Measurements from ENCODE around the gene MAST2. TPM values are rescaled to one million over a fixed set of nuclear protein-coding genes. Genes with fewer than 3 reads are reported as not detected.

Gene MAST2
- total RNA-seq, 2 donors from 2014 or later: 22.3 to 39.6 TPM

- DNase-seq (ENCODE audit: low spot score in 2 of 2) (no peak), ATAC-seq (no peak)
- H3K9me3 Mint-ChIP-seq: peaks cover 0 to 4% of the 10 kb centered on the region in 2 donors
- no peak overlapping the region for H3K27ac Mint-ChIP-seq
- H3K36me3 Mint-ChIP-seq: peaks cover 0 to 5% of the 10 kb centered on the region in 2 donors
Observed at GRCh38 chr1:45968941-45969666, 165.7 kb downstream of the MAST2 start.

GRCh38 chr1:45969866-45970265 is 166.5 kb downstream of the MAST2 start:
- no peak overlapping the region for H3K27ac Mint-ChIP-seq
- peaks cover 0 to 5% of the 10 kb centered on the region in 2 donors for H3K36me3 Mint-ChIP-seq
- peaks cover 0 to 1% of the 10 kb centered on the region in 2 donors for H3K9me3 Mint-ChIP-seq
- no peak for DNase-seq (ENCODE audit: low spot score in 2 of 2)
- no peak for ATAC-seq

- ATAC-seq: no peak
- Mint-ChIP-seq H3K9me3 (no peaks in the 10 kb centered on the region), H3K36me3 (peaks cover 0 to 5% of the 10 kb centered on the region in 2 donors), H3K27ac (no peak overlapping the region)
- DNase-seq (ENCODE audit: low spot score in 2 of 2): no peak
Observed at GRCh38 chr1:45971335-45971734, 167.9 kb downstream of the MAST2 start.

DNA sequence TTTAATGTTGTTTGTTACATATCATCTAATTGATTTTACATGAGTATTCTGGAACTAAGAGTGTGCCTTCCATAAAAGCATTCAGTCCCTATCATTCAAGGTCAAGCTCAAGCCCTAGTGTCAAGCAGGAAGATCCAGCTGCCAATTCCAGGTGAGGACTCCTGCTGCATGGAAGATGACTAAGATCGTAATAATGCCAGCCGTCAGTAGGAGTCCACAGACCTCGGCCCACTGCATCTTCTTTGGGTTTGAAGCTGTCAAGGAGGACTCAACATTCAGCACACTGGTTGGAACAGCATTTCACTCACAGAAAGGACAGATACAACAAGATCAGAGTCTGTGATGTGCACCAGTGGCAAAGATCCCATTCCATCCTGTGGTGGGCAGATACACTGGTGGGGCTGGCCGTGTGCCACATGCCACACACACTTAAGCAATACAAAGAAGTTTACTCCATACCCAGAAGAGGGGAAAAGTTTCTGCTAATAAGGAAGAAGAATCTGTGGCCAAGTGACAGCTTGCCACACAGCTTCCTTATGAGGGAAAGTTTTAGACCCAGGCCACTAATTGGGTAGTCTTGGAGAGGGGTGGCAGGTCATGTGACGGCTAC is 168.6 kb downstream of the MAST2 start:
- peaks cover 0 to 5% of the 10 kb centered on the region in 2 donors for H3K36me3 Mint-ChIP-seq
- ATAC-seq (no peak), DNase-seq (ENCODE audit: low spot score in 2 of 2) (no peak)
- H3K9me3 Mint-ChIP-seq: no peaks in the 10 kb centered on the region
- no peak overlapping the region for H3K27ac Mint-ChIP-seq

GRCh38 chr1:45972621-45973020 is 169.2 kb downstream of the MAST2 start:
- Mint-ChIP-seq H3K27ac (no peak overlapping the region), H3K36me3 (peaks cover 0 to 5% of the 10 kb centered on the region in 2 donors), H3K9me3 (no peaks in the 10 kb centered on the region)
- no peak for DNase-seq (ENCODE audit: low spot score in 2 of 2)
- no peak for ATAC-seq

GRCh38 chr1:45973121-45973520 is 169.7 kb downstream of the MAST2 start:
- no peak for DNase-seq (ENCODE audit: low spot score in 2 of 2)
- Mint-ChIP-seq H3K9me3 (no peaks in the 10 kb centered on the region), H3K36me3 (peaks cover 0 to 5% of the 10 kb centered on the region in 2 donors), H3K27ac (no peak overlapping the region)
- ATAC-seq: no peak

DNA sequence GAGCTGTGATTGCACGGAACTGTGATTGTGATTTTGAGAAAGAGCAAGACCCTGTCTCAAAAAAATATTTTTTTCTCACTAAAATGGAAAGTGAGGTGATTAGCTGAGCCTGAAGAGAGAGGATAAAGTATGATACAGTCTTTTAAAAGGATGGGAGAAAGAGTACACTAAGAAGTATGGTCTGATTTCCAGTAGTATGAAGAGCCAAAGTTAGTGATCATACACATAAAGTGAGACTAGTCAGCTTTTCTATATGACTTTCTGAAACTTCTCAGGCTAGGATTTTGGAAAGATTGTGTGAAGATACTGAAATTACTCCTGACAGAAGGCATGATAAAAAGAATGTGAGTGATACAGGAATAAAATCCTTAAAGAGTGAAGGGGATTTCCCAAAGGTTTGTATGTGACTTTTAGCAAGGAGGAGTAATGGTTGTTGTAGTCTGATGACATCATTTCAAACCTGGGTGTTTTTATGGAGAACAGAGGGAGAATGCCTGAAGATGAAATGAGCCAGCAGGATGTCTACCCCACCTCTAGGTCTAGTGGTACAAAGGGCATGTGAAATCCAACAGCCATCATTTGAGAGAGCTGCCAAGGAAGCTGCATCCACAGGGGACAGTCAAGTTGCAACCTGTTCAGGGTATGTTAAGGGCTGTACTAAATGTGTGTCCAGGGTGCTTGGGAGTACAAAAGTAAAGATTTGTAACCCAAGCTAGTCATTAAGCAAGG is 171.3 kb downstream of the MAST2 start:
- DNase-seq (ENCODE audit: low spot score in 2 of 2) (no peak), ATAC-seq (peak; percentile 88)
- Mint-ChIP-seq H3K9me3 (no peaks in the 10 kb centered on the region), H3K27ac (no peak overlapping the region), H3K36me3 (peaks cover 0 to 5% of the 10 kb centered on the region in 2 donors)

GRCh38 chr1:45976623-45977022 is 173.2 kb downstream of the MAST2 start:
- no peak overlapping the region for H3K27ac Mint-ChIP-seq
- no peaks in the 10 kb centered on the region for H3K9me3 Mint-ChIP-seq
- DNase-seq (ENCODE audit: low spot score in 2 of 2) (no peak), ATAC-seq (no peak)
- H3K36me3 Mint-ChIP-seq: no peaks in the 10 kb centered on the region

DNA sequence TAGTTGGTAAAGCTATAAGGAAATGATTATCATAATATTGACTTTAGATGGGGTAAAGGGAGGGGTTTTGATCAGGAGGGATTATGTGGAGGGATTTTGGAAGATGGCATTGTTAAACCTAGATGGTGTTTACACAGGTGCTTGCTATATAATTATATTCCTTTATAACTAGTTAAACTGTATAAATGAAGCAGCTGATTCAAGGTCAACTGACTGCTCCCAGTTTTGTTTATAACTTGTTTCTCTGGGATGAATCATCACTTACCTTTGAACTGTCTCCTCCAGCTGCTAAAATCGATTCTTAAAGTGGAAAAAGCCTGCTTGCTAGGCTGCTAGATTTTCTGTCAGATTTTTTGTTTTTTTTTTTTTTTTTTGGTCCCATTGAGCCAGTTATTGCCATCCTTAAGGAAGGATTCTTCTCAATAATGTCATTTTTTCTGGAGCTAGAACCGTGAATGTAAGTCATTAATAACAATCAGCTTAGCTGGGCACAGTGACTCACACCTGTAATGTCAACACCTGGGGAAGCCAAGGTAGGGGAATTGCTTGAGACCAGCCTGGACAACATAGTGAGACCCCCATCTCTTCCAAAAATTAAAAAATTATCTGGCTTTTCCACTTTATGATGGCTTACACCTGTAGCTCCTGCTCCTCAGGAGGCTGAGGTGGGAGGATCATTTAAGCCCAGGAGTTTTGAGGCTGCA is 175.8 kb downstream of the MAST2 start:
- H3K27ac Mint-ChIP-seq: no peak overlapping the region
- ATAC-seq: no peak
- no peak for DNase-seq (ENCODE audit: low spot score in 2 of 2)
- no peaks in the 10 kb centered on the region for H3K36me3 Mint-ChIP-seq
- H3K9me3 Mint-ChIP-seq: no peaks in the 10 kb centered on the region

GRCh38 chr1:45979778-45980176 is 176.4 kb downstream of the MAST2 start:
- Mint-ChIP-seq H3K27ac (no peak overlapping the region), H3K36me3 (no peaks in the 10 kb centered on the region), H3K9me3 (no peaks in the 10 kb centered on the region)
- no peak for DNase-seq (ENCODE audit: low spot score in 2 of 2)
- ATAC-seq: no peak

DNA sequence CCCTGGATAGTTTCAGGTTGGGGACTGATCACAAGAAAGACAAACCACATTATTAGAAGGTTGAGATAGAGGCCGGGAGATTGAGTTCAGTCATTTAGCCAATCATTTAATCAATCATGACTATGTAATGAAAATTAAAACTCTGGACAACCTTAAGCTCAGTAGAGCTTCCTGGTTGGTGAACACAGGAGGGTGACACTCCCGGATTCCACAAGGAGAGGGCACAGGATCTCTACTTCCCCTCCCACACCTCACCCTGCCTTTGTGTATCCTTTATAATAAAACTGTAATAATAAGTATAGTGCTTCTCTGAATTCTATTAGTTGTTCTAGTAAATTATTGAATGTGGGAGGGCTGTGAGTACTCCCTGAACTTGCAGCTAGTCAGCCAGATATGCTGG is 178.9 kb downstream of the MAST2 start:
- Mint-ChIP-seq H3K9me3 (no peaks in the 10 kb centered on the region), H3K27ac (no peak overlapping the region), H3K36me3 (no peaks in the 10 kb centered on the region)
- ATAC-seq: no peak
- no peak for DNase-seq (ENCODE audit: low spot score in 2 of 2)

- H3K9me3 Mint-ChIP-seq: no peaks in the 10 kb centered on the region
- H3K36me3 Mint-ChIP-seq: no peaks in the 10 kb centered on the region
- H3K27ac Mint-ChIP-seq: no peak overlapping the region
- no peak for ATAC-seq
- DNase-seq (ENCODE audit: low spot score in 2 of 2): no peak
Observed at GRCh38 chr1:45983967-45984366, 180.6 kb downstream of the MAST2 start.

DNA sequence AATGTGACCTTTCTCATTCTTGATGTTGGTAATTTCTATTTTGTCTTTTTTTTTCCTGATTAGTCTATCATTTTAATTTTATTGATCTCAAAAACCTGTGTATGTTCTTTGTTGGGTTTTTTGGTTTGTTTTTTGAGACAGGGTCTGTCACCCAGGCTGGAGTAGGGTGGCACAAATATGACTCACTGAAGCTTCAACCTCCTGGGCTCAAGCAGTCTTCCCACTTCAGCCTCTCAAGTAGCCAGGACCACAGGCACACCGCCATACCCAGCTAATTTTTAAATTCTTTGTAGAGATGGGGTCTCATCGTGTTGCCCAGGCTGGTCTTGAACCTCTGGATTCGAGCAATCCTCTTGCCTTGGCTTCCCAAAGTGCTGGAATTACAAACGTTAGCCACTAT is 183.8 kb downstream of the MAST2 start:
- Mint-ChIP-seq H3K9me3 (no peaks in the 10 kb centered on the region), H3K36me3 (no peaks in the 10 kb centered on the region), H3K27ac (no peak overlapping the region)
- ATAC-seq: no peak
- DNase-seq (ENCODE audit: low spot score in 2 of 2): no peak

GRCh38 chr1:45989249-45989648 is 185.8 kb downstream of the MAST2 start:
- H3K36me3 Mint-ChIP-seq: no peaks in the 10 kb centered on the region
- ATAC-seq: no peak
- DNase-seq (ENCODE audit: low spot score in 2 of 2): no peak
- no peak overlapping the region for H3K27ac Mint-ChIP-seq
- H3K9me3 Mint-ChIP-seq: no peaks in the 10 kb centered on the region

- no peak for ATAC-seq
- Mint-ChIP-seq H3K27ac (no peak overlapping the region), H3K36me3 (no peaks in the 10 kb centered on the region), H3K9me3 (no peaks in the 10 kb centered on the region)
- DNase-seq (ENCODE audit: low spot score in 2 of 2): no peak
Observed at GRCh38 chr1:45994423-45994822, 191.0 kb downstream of the MAST2 start.

DNA sequence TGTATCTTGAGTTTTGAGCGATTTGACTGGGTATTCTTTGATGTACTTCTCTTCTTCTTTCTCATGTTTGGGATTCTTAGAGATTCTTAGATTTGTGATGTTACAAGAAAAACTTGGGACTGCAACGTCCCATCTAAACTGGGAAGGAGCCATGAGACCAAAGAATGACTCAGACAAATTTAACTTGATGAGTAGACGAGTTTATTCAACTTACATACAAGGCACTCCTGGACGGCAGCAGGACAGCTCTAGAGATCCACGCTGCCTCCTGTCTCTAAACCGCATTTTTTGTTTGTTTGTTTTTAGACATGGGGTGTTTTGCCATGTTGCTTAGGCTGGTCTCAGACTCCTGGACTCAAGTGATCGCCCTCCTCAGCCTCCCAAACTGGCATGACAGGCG is 191.9 kb downstream of the MAST2 start:
- DNase-seq (ENCODE audit: low spot score in 2 of 2) (no peak), ATAC-seq (no peak)
- no peaks in the 10 kb centered on the region for H3K9me3 Mint-ChIP-seq
- no peak overlapping the region for H3K27ac Mint-ChIP-seq
- no peaks in the 10 kb centered on the region for H3K36me3 Mint-ChIP-seq

DNA sequence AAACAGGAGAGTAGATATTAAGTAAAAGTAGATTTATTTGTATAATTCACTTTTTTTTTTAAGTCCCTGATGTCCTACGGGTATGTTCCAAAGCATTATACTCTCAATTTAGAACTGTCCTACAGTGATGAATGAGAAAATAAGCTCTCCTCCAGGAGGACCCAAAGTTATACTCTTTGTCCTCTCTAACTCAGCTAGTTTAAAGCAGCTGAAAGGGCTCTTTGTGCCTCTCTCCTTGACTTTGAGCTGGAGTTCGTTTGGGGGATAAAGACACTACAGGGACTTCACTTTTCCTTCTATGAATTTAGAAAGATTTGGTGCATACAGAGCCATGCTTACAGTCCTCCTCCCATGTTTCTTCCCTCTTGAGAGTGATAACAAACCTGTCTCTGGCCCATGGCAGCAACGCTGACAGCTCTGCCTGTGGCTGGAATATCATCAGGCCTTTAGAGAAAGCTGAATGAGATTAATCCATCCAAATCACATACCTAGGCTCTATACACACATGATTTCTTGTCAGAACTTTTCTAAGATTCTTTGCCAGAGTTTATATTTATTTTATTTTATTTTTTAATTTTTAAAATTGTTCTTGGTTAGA is 194.7 kb downstream of the MAST2 start:
- H3K36me3 Mint-ChIP-seq: no peaks in the 10 kb centered on the region
- ATAC-seq: no peak
- DNase-seq (ENCODE audit: low spot score in 2 of 2): no peak

More for the DNA sequence above, 194.7 kb downstream of the MAST2 start:
- Mint-ChIP-seq H3K9me3 (no peaks in the 10 kb centered on the region), H3K27ac (no peak overlapping the region)
